Fibroblast of the aortic adventitia (primary cell): Measurements from ENCODE around the gene POPDC3. TPM values are rescaled to one million over a fixed set of nuclear protein-coding genes. Genes with fewer than 3 reads are reported as not detected.
A peak's percentile ranks its signal among the peaks of the same experiment; 100 is the strongest.

Source experiments
- DNase-seq: peaks from one replicate; pipeline ENCODE4 v3.0.0-alpha.2; 2010; ENCODE audit warnings: low read depth
- H3K4me3 ChIP-seq: 2 replicates; pipeline ENCODE4 v1.5.1; 2011; ENCODE audit warnings: low read depth, mild to moderate bottlenecking, control low read depth, low read length, moderate library complexity
- total RNA-seq: library from RNA; depleted of rRNA; stranded (reverse); fragments of >200 nt; gene quantifications from 2 replicates; pipeline ENCODE4 v1.2.3, GENCODE V29; 2012; ENCODE audit warnings: low replicate concordance
- TF ChIP-seq, protein P1 (sequence below): IDR thresholded peaks from 2 replicates; pipeline ENCODE4 v1.5.1; 2011; ENCODE audit warnings: mild to moderate bottlenecking, low read length, control low read depth, inconsistent platforms; ENCODE audit not compliant: insufficient read depth

The POPDC3 gene
- total RNA-seq, 1 donor, result 33.7 TPM

DNA sequence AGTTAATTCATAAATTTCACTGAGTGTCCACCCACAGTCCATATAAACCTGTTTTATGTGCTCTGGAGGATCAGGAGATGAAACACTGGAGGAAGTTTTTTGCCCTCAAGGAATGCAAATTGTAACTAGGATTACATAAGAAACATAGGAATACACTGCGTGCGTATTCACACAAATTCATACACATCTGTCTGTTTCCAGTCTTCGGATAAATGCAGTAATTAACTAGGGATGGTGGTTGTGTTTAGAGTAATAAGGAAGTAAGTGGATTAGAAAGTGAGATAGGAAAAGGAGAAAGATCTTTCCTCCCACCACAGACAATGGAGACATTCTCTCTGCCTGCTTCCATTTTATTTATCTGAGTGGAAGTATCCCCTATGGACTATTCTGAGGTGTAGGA is 35.7 kb upstream of the POPDC3 start:
- TF ChIP-seq, protein P1, sequence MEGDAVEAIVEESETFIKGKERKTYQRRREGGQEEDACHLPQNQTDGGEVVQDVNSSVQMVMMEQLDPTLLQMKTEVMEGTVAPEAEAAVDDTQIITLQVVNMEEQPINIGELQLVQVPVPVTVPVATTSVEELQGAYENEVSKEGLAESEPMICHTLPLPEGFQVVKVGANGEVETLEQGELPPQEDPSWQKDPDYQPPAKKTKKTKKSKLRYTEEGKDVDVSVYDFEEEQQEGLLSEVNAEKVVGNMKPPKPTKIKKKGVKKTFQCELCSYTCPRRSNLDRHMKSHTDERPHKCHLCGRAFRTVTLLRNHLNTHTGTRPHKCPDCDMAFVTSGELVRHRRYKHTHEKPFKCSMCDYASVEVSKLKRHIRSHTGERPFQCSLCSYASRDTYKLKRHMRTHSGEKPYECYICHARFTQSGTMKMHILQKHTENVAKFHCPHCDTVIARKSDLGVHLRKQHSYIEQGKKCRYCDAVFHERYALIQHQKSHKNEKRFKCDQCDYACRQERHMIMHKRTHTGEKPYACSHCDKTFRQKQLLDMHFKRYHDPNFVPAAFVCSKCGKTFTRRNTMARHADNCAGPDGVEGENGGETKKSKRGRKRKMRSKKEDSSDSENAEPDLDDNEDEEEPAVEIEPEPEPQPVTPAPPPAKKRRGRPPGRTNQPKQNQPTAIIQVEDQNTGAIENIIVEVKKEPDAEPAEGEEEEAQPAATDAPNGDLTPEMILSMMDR, result no peak
- DNase-seq, result no peak
- H3K4me3 ChIP-seq, result no peak overlapping the region

- no peak overlapping the region for H3K4me3 ChIP-seq
- no peak for DNase-seq
- TF ChIP-seq, protein P1, result no peak
These were observed 34.9 kb upstream of the POPDC3 start for GRCh38 chr6:105214668-105215067.

GRCh38 chr6:105213272-105213671 is 33.5 kb upstream of the POPDC3 start:
- TF ChIP-seq, protein P1, result no peak
- no peak overlapping the region for H3K4me3 ChIP-seq
- DNase-seq, result peak; percentile 31

GRCh38 chr6:105212587-105212986 is 32.8 kb upstream of the POPDC3 start:
- H3K4me3 ChIP-seq, result no peak overlapping the region
- TF ChIP-seq, protein P1, result no peak
- DNase-seq, result no peak

DNA sequence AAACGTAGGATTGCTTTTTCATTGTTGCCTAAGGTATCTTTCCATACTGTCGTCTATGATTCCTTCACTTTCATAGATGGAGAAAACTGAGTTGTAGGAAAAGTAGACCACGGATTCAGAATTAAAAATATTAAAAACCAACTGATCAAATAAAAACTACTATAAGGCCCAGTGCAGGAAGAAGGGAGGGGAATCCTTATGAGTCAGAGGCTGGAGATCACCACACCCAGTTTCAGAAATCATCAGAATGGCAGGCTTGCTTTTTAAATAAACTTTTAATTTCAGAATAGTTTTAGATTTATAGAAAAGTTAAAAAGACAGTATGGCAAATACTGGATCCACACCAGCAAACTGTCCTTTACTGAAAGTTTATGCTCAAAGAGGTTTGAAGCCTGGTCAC is 32.0 kb upstream of the POPDC3 start:
- TF ChIP-seq, protein P1, result no peak
- DNase-seq, result peak; percentile 56
- H3K4me3 ChIP-seq, result no peak overlapping the region

- H3K4me3 ChIP-seq, result no peak overlapping the region
- DNase-seq, result no peak
- TF ChIP-seq, protein P1, result no peak
These were observed 31.2 kb upstream of the POPDC3 start for GRCh38 chr6:105210932-105211531.
